Activated T-helper 1 cell treated with anti-CD3 and anti-CD28 coated beads, Interleukin-12 subunit alpha, Interleukin-12 subunit beta, Interleukin-2, Interleukin-4 antibody, amounts not matched to agents 30 ng/mL and 10 ng/mL and 1 ng/mL, durations not matched to agents 14 hours and 24 hours and 36 hours (primary cell): ENCODE measurements around the gene NDUFA8. TPM values are rescaled to one million over a fixed set of nuclear protein-coding genes. Genes with fewer than 3 reads are reported as not detected.

ENCODE experiments used
- DNase-seq: peaks from one replicate; pipeline ENCODE4 v3.0.0; 2021; ENCODE audit warnings: low spot score
- H3K27ac Mint-ChIP-seq: one replicate; pipeline ENCODE4 v1.8.0; 2021; ENCODE audit warnings: mild to moderate bottlenecking, mixed read lengths
- H3K27me3 Mint-ChIP-seq: one replicate; pipeline ENCODE4 v1.8.0; 2022; ENCODE audit warnings: mild to moderate bottlenecking, moderate library complexity, mixed read lengths; ENCODE audit not compliant: insufficient read depth
- H3K36me3 Mint-ChIP-seq: one replicate; pipeline ENCODE4 v1.8.0; 2021; ENCODE audit warnings: low read depth, mixed read lengths
- H3K4me1 Mint-ChIP-seq: one replicate; pipeline ENCODE4 v1.8.0; 2021; ENCODE audit warnings: low read depth, mixed read lengths
- H3K4me3 Mint-ChIP-seq: one replicate; pipeline ENCODE4 v1.8.0; 2021; ENCODE audit warnings: mild to moderate bottlenecking, moderate library complexity, mixed read lengths
- H3K9me3 Mint-ChIP-seq: one replicate; pipeline ENCODE4 v1.8.0; 2021; ENCODE audit warnings: mixed read lengths
- intact Hi-C: fragments of 100-400 bp; cut with micrococcal nuclease; formaldehyde crosslinking; loops from one replicate; pipeline ENCODE4 v1.15.1; 2024
- total RNA-seq: library from RNA; stranded (reverse); gene quantifications from 2 replicates; pipeline ENCODE4 v1.2.3, GENCODE V29; 2022

Gene NDUFA8
- total RNA-seq, 1 donor from 2014 or later: 51.6 TPM

DNA sequence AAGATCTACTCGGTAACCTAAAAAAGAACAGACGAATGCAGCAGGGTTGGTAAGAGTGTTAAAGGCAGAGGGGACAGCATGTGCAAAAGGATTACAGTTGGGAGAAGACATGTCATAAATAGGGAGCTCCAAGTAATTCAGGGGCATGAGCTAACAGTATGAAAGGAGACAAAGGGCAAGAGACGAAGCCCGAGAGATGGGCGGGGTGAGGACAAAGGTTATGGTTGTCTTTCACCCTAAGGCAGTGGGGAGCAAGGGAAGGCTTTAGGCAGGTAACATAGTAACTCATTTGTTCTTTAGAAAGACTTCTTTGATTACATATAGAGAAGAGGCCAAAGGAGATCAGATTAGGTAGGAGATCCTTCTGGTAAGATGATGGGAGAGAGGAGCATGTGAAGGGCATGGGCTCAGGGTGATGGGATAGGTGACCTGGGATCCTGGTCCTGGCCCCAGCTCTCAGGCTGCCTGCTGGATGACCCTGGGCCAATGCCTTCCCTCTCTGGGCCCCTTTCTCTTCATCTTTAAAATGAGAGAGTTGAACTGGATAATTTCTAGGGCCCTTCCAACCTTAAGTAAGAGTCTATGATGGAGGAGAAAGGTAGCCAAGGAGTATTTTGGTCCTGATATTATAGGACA is 19.6 kb upstream of the NDUFA8 start:
- Mint-ChIP-seq H3K4me1 (no peaks in the 10 kb centered on the region), H3K4me3 (no peak overlapping the region), H3K36me3 (no peaks in the 10 kb centered on the region), H3K27me3 (peaks cover 19% of the 10 kb centered on the region), H3K9me3 (no peaks in the 10 kb centered on the region), H3K27ac (no peak overlapping the region)
- intact Hi-C loops: no loop called here
- no peak for DNase-seq

DNA sequence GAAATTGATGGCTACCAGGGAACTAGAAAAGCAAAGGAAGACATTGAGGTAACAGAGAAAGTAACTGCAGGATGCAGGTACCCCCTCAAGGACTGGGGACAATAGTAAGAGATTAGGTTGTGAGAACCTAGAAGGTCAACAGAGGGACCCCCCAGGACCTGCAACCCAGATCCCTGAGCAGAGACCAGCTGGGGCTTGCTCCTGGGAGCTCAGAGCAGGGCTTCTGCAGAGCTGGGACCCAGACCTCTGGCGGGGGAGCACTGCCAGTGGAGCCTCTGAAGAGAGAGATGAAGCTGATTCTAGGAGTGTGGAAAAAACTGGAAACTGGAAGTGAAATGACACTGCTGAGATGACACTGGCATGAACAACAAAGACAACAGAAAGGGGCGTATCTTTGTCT is 17.3 kb upstream of the NDUFA8 start:
- Mint-ChIP-seq H3K4me1 (no peaks in the 10 kb centered on the region), H3K27ac (no peak overlapping the region)

GRCh38 chr9:122173670-122174069 is 14.1 kb upstream of the NDUFA8 start:
- no peaks in the 10 kb centered on the region for H3K4me1 Mint-ChIP-seq
- no peak overlapping the region for H3K27ac Mint-ChIP-seq
- intact Hi-C loops: no loop called here
- H3K4me3 Mint-ChIP-seq: no peak overlapping the region
- H3K27me3 Mint-ChIP-seq: peaks cover 21% of the 10 kb centered on the region
- no peak for DNase-seq
- no peaks in the 10 kb centered on the region for H3K9me3 Mint-ChIP-seq
- no peaks in the 10 kb centered on the region for H3K36me3 Mint-ChIP-seq

More for the DNA sequence above, 17.3 kb upstream of the NDUFA8 start:
- no peak overlapping the region for H3K4me3 Mint-ChIP-seq
- DNase-seq: no peak
- H3K36me3 Mint-ChIP-seq: no peaks in the 10 kb centered on the region
- H3K9me3 Mint-ChIP-seq: no peaks in the 10 kb centered on the region
- peaks cover 24% of the 10 kb centered on the region for H3K27me3 Mint-ChIP-seq
- intact Hi-C loops: no loop called here

DNA sequence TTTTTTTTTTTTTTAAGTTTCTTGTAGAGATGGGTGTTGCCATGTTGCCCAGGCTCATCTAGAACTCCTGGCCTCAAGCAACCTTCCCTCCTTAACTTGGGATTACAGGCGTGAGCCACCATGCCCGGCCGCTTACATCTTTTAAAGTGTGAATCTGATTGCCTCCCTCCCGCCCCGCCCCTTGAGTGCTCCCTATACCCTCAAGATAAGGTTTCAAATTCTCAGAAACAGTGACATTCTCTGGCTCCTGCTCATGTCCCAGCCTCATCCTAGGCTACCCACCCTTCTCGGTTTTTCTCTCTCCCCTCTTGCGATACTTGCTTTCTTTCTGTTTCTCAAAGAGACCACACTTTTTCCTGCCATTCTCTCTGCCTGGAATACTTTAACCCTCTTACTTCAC is 12.6 kb upstream of the NDUFA8 start:
- H3K4me3 Mint-ChIP-seq: no peak overlapping the region
- DNase-seq: no peak
- no peaks in the 10 kb centered on the region for H3K9me3 Mint-ChIP-seq
- H3K36me3 Mint-ChIP-seq: no peaks in the 10 kb centered on the region
- peaks cover 18% of the 10 kb centered on the region for H3K27me3 Mint-ChIP-seq
- no peaks in the 10 kb centered on the region for H3K4me1 Mint-ChIP-seq
- no peak overlapping the region for H3K27ac Mint-ChIP-seq
- intact Hi-C loops: no loop called here

GRCh38 chr9:122168356-122168755 is 8.8 kb upstream of the NDUFA8 start:
- intact Hi-C loops: no loop called here
- H3K9me3 Mint-ChIP-seq: no peaks in the 10 kb centered on the region
- no peaks in the 10 kb centered on the region for H3K36me3 Mint-ChIP-seq
- no peak overlapping the region for H3K27ac Mint-ChIP-seq
- H3K4me3 Mint-ChIP-seq: no peak overlapping the region
- no peaks in the 10 kb centered on the region for H3K4me1 Mint-ChIP-seq
- DNase-seq: no peak
- H3K27me3 Mint-ChIP-seq: peaks cover 28% of the 10 kb centered on the region

DNA sequence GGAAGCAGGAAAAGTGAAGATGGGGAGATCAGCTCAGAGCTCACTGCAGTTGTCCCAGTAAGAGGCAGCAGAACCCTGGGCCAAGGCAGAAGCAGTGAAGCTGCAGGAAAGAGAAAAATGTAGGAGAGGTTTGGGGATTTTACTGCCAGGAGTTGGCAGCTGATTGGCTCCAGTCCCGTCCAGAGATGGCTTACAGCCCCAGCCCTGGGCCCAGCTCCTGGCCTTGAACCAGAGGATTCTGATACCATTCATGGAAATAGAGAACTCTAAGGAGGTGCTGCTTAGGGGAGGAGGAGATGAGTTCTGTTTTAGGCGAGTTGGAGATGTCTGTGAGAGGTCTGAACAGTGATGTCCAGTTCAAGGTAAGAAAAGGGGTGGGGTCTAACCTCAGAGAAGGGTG is 4.7 kb upstream of the NDUFA8 start:
- H3K4me3 Mint-ChIP-seq: no peak overlapping the region
- DNase-seq: no peak
- H3K36me3 Mint-ChIP-seq: no peaks in the 10 kb centered on the region
- intact Hi-C loops: no loop called here
- H3K27ac Mint-ChIP-seq: no peak overlapping the region
- peaks cover 18% of the 10 kb centered on the region for H3K27me3 Mint-ChIP-seq
- H3K4me1 Mint-ChIP-seq: peaks cover 13% of the 10 kb centered on the region
- H3K9me3 Mint-ChIP-seq: peaks cover 6% of the 10 kb centered on the region

DNA sequence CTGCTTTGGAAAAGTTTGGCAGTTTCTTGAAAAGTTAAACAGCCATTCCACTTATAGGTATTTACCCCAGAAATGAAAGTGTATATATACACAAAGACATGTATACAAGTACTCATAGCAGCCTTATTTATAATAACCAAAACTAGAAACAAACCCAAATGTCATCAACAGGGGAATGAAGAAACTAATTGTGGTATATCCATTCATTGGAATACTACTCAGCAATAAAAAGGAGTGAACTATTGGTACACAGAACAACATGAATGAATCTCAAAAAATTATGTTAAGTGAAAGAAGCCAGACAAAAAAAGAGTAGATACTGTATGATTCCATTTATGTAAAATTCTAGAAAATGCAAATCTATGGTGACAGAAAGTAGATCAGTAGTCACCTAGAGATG is 2.8 kb upstream of the NDUFA8 start:
- Mint-ChIP-seq H3K4me1 (peaks cover 25% of the 10 kb centered on the region), H3K36me3 (peaks cover 3% of the 10 kb centered on the region), H3K27me3 (peaks cover 17% of the 10 kb centered on the region), H3K4me3 (no peak overlapping the region), H3K27ac (no peak overlapping the region), H3K9me3 (peaks cover 6% of the 10 kb centered on the region)
- intact Hi-C loops: no loop called here
- no peak for DNase-seq

DNA sequence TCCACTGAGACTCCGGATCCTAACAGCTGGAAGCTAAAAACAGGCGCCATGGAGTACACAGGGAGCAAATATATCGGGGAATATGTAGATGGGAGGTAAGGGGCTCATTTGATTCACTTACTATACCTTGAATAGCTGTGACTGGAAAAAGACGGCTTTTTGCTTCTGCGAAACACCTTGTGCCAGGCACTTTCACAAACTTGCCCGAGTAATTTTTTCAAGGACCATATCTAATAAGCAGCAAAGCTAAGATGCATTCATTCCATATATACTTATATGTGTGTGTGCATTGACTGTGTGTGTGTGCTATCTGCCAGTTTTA is 307 bp upstream of the NDUFA8 start:
- Mint-ChIP-seq H3K27ac (peak overlapping the region; percentile 86), H3K36me3 (peaks cover 3% of the 10 kb centered on the region), H3K4me3 (peak overlapping the region; percentile 93), H3K27me3 (peaks cover 16% of the 10 kb centered on the region), H3K4me1 (peaks cover 31% of the 10 kb centered on the region), H3K9me3 (peaks cover 6% of the 10 kb centered on the region)
- intact Hi-C loops: loop anchor here (1.0 kb wide), 6 partner anchors 54 to 668 kb away; partner anchors contain the start of genes MRRF, PDCL, RBM18 and TTLL11
- no peak for DNase-seq

- Mint-ChIP-seq H3K4me3 (peak overlapping the region; percentile 49), H3K9me3 (peaks cover 6% of the 10 kb centered on the region), H3K27me3 (peaks cover 5% of the 10 kb centered on the region), H3K36me3 (peaks cover 3% of the 10 kb centered on the region), H3K4me1 (peaks cover 36% of the 10 kb centered on the region), H3K27ac (no peak overlapping the region)
- intact Hi-C loops: no loop called here
- DNase-seq: peak; percentile 11
Measured at GRCh38 chr9:122158202-122158601, 1.4 kb downstream of the NDUFA8 start.

- intact Hi-C loops: no loop called here
Measured at GRCh38 chr9:122155796-122156195, 3.8 kb downstream of the NDUFA8 start.

GRCh38 chr9:122151267-122151828 is 8.2 kb downstream of the NDUFA8 start:
- H3K36me3 Mint-ChIP-seq: peaks cover 22% of the 10 kb centered on the region

More at GRCh38 chr9:122155796-122156195, 3.8 kb downstream of the NDUFA8 start:
- Mint-ChIP-seq H3K27ac (no peak overlapping the region), H3K27me3 (peaks cover 5% of the 10 kb centered on the region), H3K4me1 (peaks cover 36% of the 10 kb centered on the region), H3K36me3 (peaks cover 11% of the 10 kb centered on the region), H3K9me3 (no peaks in the 10 kb centered on the region), H3K4me3 (no peak overlapping the region)
- no peak for DNase-seq

DNA sequence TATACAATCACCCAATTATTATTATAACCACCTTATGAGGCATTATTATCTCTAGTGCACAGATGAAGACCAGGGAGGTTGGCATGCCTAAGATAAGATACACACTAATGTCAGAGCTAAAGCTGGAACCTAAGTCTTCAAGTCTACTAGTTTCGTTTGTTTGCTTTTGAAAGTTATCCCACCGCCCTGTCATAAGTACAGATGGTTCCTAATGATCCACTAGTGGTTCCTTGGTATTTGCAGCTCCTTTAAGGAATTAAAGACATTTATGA is 14.1 kb downstream of the NDUFA8 start:
- H3K9me3 Mint-ChIP-seq: no peaks in the 10 kb centered on the region
- H3K4me1 Mint-ChIP-seq: no peaks in the 10 kb centered on the region
- DNase-seq: no peak
- H3K36me3 Mint-ChIP-seq: peaks cover 26% of the 10 kb centered on the region
- no peak overlapping the region for H3K4me3 Mint-ChIP-seq
- no peak overlapping the region for H3K27ac Mint-ChIP-seq
- H3K27me3 Mint-ChIP-seq: no peaks in the 10 kb centered on the region
- intact Hi-C loops: no loop called here

More at GRCh38 chr9:122151267-122151828, 8.2 kb downstream of the NDUFA8 start:
- intact Hi-C loops: no loop called here
- H3K27ac Mint-ChIP-seq: no peak overlapping the region
- H3K4me1 Mint-ChIP-seq: peaks cover 5% of the 10 kb centered on the region
- H3K9me3 Mint-ChIP-seq: no peaks in the 10 kb centered on the region
- H3K27me3 Mint-ChIP-seq: no peaks in the 10 kb centered on the region
- no peak for DNase-seq
- no peak overlapping the region for H3K4me3 Mint-ChIP-seq

- intact Hi-C loops: no loop called here
Measured at GRCh38 chr9:122144836-122145591, 14.6 kb downstream of the NDUFA8 start.

More at GRCh38 chr9:122144836-122145591, 14.6 kb downstream of the NDUFA8 start:
- H3K9me3 Mint-ChIP-seq: no peaks in the 10 kb centered on the region
- no peaks in the 10 kb centered on the region for H3K27me3 Mint-ChIP-seq
- DNase-seq: no peak
- peaks cover 26% of the 10 kb centered on the region for H3K36me3 Mint-ChIP-seq
- no peaks in the 10 kb centered on the region for H3K4me1 Mint-ChIP-seq
- H3K4me3 Mint-ChIP-seq: no peak overlapping the region
- no peak overlapping the region for H3K27ac Mint-ChIP-seq
